ENCODE measurements around the gene GNAQ. TPM values are rescaled to one million over a fixed set of nuclear protein-coding genes. Genes with fewer than 3 reads are reported as not detected.

The GNAQ gene
- total and polyA plus RNA-seq, 2 experiments from 2014 or later, result 21.1 to 43.1 TPM

DNA sequence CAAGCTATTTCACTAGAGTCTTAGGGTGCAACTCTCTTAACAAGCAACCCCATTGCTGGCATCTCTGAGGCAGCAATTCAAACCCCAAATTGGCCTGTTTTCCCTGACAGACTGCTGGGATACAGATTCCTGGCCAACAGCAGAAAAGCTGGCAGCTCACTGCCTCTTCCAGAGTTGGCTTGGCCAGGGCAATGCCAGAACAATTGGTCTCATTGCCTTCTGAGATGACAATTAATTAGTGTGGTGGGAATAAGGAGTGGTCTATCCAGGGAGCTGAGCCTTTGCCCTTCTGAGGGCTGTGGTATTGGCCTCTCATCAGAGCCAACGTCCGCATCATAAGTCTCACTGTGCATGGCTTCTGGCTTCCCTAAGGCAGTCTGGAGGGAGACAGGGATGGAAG lies 183.2 kb downstream of the GNAQ start:
- no peak overlapping the region for H3K27ac ChIP-seq (ENCODE audit: low read depth)
- H3F3A ChIP-seq (replicated peaks; ENCODE audit: low read depth), result no peaks in the 10 kb centered on the region
- H2AFZ ChIP-seq, result no peak overlapping the region
- no peaks in the 10 kb centered on the region for H3K36me3 ChIP-seq (ENCODE audit: insufficient read depth)
- no peak for DNase-seq (ENCODE audit: low spot score)
- H3K27me3 ChIP-seq (ENCODE audit: insufficient read depth), result no peaks in the 10 kb centered on the region
- 0 out of 2 replicates have a peak, but pooled peaks cover 7% of the 10 kb centered on the region for H4K20me1 ChIP-seq (replicated peaks; ENCODE audit: insufficient read depth)
- no peaks in the 10 kb centered on the region for H3K36me3 Mint-ChIP-seq (ENCODE audit: low read depth)
- H3K4me1 ChIP-seq (ENCODE audit: insufficient read depth), result no peaks in the 10 kb centered on the region
- H3K4me3 ChIP-seq, result no peak overlapping the region
- no peaks in the 10 kb centered on the region for H3K9me3 Mint-ChIP-seq
- H3K9me2 ChIP-seq (ENCODE audit: insufficient read depth), result 0 out of 2 replicates have a peak, but pooled peaks cover 5% of the 10 kb centered on the region
- H3K4me2 ChIP-seq, result no peak overlapping the region
- no peaks in the 10 kb centered on the region for H3K27me3 Mint-ChIP-seq (ENCODE audit: insufficient read depth, low read depth, poor library complexity)
- H3K27ac Mint-ChIP-seq, result no peak overlapping the region
- H3K4me1 Mint-ChIP-seq, result peaks cover 25% of the 10 kb centered on the region
- TF ChIP-seq ZNF331 (CRISPR knock-in tag; IDR thresholded peaks at IDR 0.05; ENCODE audit: low read depth) (no peak), EZH2 (IDR thresholded peaks at IDR 0.05; ENCODE audit: low read depth, unreplicated experiment) (no peak), ZNF114 (CRISPR knock-in tag; IDR thresholded peaks at IDR 0.05) (no peak), EZH2phosphoT487 (IDR thresholded peaks at IDR 0.05; ENCODE audit: unreplicated experiment) (no peak), POLR2AphosphoS5 (IDR thresholded peaks at IDR 0.05; ENCODE audit: low read depth) (no peak), JUNB (IDR thresholded peaks at IDR 0.05; ENCODE audit: unreplicated experiment) (no peak), STAT1 (IDR thresholded peaks at IDR 0.05; ENCODE audit: unreplicated experiment) (no peak), CREB1 (CRISPR knock-in tag; IDR thresholded peaks at IDR 0.05; ENCODE audit: low read depth) (no peak)
- TF ChIP-seq, protein P1, sequence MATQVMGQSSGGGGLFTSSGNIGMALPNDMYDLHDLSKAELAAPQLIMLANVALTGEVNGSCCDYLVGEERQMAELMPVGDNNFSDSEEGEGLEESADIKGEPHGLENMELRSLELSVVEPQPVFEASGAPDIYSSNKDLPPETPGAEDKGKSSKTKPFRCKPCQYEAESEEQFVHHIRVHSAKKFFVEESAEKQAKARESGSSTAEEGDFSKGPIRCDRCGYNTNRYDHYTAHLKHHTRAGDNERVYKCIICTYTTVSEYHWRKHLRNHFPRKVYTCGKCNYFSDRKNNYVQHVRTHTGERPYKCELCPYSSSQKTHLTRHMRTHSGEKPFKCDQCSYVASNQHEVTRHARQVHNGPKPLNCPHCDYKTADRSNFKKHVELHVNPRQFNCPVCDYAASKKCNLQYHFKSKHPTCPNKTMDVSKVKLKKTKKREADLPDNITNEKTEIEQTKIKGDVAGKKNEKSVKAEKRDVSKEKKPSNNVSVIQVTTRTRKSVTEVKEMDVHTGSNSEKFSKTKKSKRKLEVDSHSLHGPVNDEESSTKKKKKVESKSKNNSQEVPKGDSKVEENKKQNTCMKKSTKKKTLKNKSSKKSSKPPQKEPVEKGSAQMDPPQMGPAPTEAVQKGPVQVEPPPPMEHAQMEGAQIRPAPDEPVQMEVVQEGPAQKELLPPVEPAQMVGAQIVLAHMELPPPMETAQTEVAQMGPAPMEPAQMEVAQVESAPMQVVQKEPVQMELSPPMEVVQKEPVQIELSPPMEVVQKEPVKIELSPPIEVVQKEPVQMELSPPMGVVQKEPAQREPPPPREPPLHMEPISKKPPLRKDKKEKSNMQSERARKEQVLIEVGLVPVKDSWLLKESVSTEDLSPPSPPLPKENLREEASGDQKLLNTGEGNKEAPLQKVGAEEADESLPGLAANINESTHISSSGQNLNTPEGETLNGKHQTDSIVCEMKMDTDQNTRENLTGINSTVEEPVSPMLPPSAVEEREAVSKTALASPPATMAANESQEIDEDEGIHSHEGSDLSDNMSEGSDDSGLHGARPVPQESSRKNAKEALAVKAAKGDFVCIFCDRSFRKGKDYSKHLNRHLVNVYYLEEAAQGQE (IDR thresholded peaks at IDR 0.05; ENCODE audit: unreplicated experiment), result no peak
- TF ChIP-seq, protein P2, sequence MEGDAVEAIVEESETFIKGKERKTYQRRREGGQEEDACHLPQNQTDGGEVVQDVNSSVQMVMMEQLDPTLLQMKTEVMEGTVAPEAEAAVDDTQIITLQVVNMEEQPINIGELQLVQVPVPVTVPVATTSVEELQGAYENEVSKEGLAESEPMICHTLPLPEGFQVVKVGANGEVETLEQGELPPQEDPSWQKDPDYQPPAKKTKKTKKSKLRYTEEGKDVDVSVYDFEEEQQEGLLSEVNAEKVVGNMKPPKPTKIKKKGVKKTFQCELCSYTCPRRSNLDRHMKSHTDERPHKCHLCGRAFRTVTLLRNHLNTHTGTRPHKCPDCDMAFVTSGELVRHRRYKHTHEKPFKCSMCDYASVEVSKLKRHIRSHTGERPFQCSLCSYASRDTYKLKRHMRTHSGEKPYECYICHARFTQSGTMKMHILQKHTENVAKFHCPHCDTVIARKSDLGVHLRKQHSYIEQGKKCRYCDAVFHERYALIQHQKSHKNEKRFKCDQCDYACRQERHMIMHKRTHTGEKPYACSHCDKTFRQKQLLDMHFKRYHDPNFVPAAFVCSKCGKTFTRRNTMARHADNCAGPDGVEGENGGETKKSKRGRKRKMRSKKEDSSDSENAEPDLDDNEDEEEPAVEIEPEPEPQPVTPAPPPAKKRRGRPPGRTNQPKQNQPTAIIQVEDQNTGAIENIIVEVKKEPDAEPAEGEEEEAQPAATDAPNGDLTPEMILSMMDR (conservative IDR thresholded peaks at IDR 0.05; ENCODE audit: low read depth in 2 of 2), result no peak
- TF ChIP-seq, protein P3, sequence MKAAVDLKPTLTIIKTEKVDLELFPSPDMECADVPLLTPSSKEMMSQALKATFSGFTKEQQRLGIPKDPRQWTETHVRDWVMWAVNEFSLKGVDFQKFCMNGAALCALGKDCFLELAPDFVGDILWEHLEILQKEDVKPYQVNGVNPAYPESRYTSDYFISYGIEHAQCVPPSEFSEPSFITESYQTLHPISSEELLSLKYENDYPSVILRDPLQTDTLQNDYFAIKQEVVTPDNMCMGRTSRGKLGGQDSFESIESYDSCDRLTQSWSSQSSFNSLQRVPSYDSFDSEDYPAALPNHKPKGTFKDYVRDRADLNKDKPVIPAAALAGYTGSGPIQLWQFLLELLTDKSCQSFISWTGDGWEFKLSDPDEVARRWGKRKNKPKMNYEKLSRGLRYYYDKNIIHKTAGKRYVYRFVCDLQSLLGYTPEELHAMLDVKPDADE (IDR thresholded peaks at IDR 0.05), result no peak
- H3K79me2 ChIP-seq (replicated peaks; ENCODE audit: insufficient read depth), result peaks cover 3% of the 10 kb centered on the region
- H3K4me3 Mint-ChIP-seq, result no peak overlapping the region
- ATAC-seq, result no peak
